Fibroblast of villous mesenchyme (primary cell): ENCODE measurements around the gene NBEA. TPM values are rescaled to one million over a fixed set of nuclear protein-coding genes. Genes with fewer than 3 reads are reported as not detected.
"Not testable (repeated sequence)": the region's sequence is repeated elsewhere in the genome, so short reads cannot be mapped to it uniquely, and the experiment has no call there.

Experiments used
- DNase-seq: peaks from one replicate; pipeline ENCODE4 v3.0.0-alpha.2; 2010; ENCODE audit warnings: low read depth
- H3K4me3 ChIP-seq: 2 replicates; pipeline ENCODE4 v1.5.1; 2011; ENCODE audit warnings: low read depth, mild to moderate bottlenecking, low read length
- total RNA-seq: library from RNA; depleted of rRNA; stranded (reverse); fragments of >200 nt; gene quantifications from 2 replicates; pipeline ENCODE4 v1.2.3, GENCODE V29; 2012
- TF ChIP-seq, protein P1 (sequence below): IDR thresholded peaks from 2 replicates; pipeline ENCODE4 v1.5.1; 2012; ENCODE audit warnings: low read depth, mild to moderate bottlenecking, low read length; ENCODE audit not compliant: insufficient read depth

Gene NBEA
- total RNA-seq, 1 donor: 9.5 TPM

DNA sequence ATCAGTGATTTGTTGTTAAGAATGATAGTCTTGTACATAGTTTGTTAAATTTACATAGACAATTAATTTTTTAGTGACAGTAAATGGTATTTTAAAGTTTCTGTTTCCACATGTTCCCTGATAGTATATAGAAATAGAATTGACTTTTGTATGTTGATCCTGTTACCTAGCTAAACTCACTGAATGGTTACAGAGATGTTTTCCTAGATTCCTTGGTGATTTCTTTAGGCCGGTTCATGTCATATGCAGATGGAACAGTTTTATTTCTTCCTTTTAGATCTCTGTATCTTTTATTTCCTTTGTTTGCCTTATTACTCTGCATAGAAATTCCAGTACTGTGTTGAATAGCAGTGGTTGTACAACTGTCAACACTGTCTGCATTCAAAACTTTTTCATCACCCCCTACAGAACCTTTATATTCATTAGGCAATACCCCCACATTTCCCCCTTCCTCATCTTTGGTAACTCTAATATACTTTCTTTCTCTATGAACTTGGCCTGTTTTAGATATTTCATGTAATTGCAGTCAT, 86.3 kb downstream of the NBEA start:
- no peak for DNase-seq

DNA sequence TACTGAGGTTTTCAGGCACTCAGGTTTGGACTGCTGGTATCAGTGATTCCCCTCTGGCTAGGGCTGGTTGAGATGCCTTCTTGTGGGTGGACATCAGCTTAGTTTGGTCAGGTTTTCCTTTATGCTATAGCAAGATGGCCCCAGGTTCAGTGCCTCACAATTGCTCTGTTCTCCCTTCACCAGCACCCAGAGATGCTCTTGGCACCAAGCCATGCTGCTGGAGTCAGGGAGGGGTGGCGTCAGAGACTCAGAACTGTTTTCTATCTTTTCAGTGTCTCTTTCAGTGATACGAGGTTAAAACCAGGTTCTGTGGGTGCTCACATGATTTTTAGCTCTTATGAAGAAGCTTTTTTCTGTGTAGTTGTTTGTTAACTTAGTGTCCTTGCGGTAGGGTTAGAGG, 96.9 kb downstream of the NBEA start:
- H3K4me3 ChIP-seq: no peak overlapping the region
- DNase-seq: no peak
- TF ChIP-seq, protein P1, sequence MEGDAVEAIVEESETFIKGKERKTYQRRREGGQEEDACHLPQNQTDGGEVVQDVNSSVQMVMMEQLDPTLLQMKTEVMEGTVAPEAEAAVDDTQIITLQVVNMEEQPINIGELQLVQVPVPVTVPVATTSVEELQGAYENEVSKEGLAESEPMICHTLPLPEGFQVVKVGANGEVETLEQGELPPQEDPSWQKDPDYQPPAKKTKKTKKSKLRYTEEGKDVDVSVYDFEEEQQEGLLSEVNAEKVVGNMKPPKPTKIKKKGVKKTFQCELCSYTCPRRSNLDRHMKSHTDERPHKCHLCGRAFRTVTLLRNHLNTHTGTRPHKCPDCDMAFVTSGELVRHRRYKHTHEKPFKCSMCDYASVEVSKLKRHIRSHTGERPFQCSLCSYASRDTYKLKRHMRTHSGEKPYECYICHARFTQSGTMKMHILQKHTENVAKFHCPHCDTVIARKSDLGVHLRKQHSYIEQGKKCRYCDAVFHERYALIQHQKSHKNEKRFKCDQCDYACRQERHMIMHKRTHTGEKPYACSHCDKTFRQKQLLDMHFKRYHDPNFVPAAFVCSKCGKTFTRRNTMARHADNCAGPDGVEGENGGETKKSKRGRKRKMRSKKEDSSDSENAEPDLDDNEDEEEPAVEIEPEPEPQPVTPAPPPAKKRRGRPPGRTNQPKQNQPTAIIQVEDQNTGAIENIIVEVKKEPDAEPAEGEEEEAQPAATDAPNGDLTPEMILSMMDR: no peak

More for the DNA sequence above, 86.3 kb downstream of the NBEA start:
- TF ChIP-seq, protein P1: no peak
- H3K4me3 ChIP-seq: no peak overlapping the region

DNA sequence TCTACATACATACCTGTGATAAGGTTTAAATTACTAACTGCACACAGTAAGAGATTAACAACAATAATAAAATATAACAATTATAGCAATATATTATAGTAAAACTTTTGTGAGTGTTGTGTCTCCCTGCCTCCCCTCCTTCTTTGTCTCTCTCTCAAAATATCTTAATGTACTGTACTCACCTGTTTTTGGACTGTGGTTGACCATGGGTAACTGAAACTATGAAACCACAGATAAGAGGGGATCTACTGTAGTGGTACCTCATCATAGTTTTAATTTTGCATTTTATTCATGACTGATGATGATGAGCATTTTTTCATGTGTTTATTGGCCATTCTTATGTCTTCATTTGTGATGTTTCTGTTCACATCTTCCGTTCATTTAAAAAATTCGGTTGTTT, 104.5 kb downstream of the NBEA start:
- TF ChIP-seq, protein P1: no peak

DNA sequence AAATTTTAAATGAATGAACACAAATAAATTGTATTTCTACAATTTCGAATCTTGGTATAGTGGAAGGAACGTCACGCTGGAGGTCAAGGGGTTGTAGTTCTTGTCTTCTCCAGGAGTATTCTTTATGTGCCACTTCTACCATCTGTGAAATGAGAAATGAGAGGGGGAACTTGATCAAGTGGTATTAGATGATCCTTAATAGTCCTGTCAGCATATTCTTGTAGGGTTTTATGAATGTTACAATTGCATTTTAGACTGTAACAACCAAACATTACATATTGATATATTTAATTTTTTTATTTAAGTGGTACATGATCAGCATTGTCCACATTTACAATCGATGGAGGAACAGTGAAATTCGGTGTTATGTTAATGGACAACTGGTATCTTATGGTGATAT, 113.6 kb downstream of the NBEA start:
- DNase-seq: no peak
- H3K4me3 ChIP-seq: no peak overlapping the region
- TF ChIP-seq, protein P1: no peak

More for the DNA sequence above, 104.5 kb downstream of the NBEA start:
- no peak for DNase-seq
- no peak overlapping the region for H3K4me3 ChIP-seq

DNA sequence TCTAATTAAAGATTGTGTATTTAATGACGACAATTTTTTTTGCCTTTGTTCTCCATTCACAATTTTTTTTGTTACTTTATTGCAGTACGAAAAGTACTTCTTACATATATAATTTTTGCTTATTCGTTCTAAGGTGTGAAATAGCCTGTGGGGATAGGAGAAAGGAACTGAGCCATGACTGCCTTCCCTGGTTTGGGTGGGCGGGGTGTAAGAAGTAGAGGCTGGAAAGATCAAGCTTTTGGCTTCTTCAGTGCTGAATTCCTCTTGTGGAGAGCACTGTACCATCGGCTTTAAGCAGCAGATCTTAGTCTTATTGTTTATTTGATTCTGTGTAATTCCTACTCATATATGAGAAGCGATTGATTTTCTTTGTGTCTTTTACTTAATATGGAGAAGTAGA, 115.8 kb downstream of the NBEA start:
- DNase-seq: no peak
- no peak overlapping the region for H3K4me3 ChIP-seq
- TF ChIP-seq, protein P1: no peak

DNA sequence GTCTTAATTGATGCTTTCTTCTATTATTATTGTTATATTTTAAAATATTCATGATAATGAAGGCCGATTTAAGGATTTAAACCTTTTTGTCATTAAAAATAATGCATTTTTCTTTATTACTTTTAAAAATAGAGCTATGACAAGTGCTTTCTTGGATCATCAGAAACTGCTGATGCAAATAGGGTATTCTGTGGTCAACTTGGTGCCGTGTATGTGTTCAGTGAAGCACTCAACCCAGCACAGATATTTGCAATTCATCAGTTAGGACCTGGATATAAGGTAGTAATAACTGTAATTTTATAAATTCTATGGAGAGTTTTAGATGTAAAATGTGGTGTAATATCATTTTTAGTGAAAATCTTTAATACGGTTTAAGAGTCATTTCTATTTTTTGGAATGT, 116.5 kb downstream of the NBEA start:
- not testable (repeated sequence) for H3K4me3 ChIP-seq, DNase-seq

DNA sequence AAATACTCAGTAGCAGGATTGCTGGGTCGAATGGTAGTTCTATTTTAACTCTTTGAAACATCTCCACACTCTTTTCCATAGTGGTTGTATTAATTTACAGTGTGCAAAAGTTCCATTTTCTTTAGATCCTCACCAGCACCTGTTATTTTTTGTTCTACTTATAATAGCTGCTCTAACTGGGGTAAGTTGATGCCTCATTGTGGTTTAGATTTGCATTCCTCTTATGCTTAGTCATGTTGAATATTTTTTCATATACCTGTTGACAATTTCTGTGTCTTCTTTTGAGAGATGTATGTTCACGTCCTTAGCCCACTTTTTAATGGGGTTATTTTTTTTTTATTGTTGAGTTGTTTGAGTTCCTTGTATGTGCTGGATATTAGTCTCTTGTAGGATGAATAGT, 144.6 kb downstream of the NBEA start:
- TF ChIP-seq, protein P1: no peak
- no peak for DNase-seq
- no peak overlapping the region for H3K4me3 ChIP-seq
